GM04503 (cell line): ENCODE measurements around the gene SDHAF3.

Source experiments
- DNase-seq: peaks from one replicate; pipeline ENCODE4 v3.0.0-alpha.2; 2012; ENCODE audit warnings: low read depth

Gene SDHAF3

DNA sequence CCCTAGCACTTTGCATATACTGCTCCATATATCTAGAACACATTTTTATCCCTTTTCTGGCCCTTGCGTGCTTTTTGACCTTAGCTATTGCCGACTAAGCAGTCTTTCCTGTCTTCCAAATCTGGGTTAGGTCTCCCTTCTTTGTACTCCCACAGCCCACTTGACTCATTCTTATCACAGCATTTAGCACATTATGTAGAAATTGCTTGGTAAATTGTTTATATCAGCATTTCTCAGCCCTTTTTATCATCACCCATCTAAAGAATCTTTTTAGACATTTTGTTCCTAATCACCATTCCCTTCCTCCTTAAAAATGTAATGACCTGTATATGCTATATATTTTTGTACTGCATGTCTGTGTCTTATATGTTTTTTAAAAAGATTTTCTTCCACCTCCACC is 101.7 kb downstream of the SDHAF3 start:
- no peak for DNase-seq

DNA sequence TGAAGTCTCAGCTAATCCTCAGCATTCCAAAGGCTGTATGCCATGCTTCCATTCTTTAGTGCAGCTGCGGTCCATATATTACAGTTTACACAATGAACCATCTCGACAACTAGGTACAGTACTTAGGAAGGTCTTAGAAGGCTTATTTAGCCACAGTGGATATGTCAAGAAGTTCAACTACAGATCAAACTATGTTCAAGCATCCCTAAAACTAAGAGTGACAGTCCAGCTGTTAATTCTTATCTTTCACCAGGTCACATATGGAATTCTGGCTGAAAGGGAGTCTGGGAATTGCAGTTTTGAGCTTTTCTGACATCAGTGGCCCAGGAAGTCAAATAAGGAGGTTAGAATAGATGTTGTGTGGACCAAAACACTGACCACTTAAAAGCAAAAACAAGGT is 106.8 kb downstream of the SDHAF3 start:
- DNase-seq = no peak

GRCh38 chr7:97226541-97226940 is 109.0 kb downstream of the SDHAF3 start:
- no peak for DNase-seq
